GM12872 (cell line): ENCODE results near the gene MFN1.

Source experiments
- TF ChIP-seq, protein P1 (sequence below): IDR thresholded peaks from 3 replicates; pipeline ENCODE4 v1.5.1; 2011; ENCODE audit warnings: low read depth, mild to moderate bottlenecking, low read length, moderate library complexity; ENCODE audit not compliant: insufficient read depth

MFN1 gene

DNA sequence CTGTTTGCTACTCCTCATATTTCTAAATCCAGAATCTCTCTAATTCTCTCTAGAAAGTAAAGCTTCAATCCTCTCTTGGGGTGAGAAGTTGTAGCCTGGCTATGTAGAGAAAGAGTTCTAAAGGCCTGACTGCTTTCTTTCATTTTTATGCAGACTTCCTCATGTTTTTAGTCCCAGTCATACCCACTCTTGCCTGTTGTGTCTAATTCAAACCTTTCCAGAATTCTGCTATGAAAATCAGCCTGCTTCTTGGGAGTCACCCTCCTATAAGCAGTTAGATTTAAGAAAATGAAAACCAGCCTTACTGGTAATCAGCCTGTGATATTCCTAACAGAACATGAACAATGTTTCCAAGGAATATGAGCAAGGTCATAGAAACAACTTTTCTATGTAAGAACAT lies 39.5 kb upstream of the MFN1 start:
- TF ChIP-seq, protein P1, sequence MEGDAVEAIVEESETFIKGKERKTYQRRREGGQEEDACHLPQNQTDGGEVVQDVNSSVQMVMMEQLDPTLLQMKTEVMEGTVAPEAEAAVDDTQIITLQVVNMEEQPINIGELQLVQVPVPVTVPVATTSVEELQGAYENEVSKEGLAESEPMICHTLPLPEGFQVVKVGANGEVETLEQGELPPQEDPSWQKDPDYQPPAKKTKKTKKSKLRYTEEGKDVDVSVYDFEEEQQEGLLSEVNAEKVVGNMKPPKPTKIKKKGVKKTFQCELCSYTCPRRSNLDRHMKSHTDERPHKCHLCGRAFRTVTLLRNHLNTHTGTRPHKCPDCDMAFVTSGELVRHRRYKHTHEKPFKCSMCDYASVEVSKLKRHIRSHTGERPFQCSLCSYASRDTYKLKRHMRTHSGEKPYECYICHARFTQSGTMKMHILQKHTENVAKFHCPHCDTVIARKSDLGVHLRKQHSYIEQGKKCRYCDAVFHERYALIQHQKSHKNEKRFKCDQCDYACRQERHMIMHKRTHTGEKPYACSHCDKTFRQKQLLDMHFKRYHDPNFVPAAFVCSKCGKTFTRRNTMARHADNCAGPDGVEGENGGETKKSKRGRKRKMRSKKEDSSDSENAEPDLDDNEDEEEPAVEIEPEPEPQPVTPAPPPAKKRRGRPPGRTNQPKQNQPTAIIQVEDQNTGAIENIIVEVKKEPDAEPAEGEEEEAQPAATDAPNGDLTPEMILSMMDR = no peak

DNA sequence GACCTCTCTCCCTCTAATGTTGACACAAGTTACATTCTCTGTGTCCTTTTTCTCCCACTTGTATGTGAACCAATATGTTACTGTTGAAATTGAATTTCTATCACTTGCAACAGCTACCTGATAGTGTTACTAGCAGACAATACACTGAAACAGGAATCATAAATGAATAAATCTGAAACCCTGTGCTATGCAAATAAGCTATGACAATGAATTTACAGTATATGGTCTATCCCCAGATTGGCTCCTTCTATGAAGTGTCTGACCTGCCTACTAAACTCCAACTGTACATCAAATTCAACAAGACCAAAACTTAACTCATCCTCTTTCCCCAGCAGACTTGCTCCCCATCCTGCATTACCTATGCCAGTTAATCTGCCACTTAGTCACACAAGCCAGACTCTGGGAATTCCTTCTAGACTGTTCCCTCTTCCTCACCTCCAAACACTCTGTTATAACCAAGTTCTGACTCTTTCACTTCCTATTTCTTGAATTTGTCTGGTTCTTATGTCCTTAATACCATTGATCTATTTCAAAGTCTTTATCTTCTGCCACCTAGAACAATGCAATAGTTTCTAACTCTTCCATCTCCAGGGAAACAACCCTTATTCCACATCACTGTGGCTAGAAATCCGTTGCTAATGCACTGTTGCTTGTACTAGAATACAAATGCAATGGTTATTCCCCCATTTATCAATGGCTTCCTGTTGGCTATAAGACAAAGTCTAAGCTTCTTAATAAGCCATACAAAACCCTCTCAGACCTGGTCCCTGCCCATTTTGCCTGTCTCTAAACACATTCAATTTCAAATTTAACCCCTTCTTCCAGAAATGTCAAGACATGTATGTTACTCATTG lies 38.1 kb upstream of the MFN1 start:
- TF ChIP-seq, protein P1 = no peak

DNA sequence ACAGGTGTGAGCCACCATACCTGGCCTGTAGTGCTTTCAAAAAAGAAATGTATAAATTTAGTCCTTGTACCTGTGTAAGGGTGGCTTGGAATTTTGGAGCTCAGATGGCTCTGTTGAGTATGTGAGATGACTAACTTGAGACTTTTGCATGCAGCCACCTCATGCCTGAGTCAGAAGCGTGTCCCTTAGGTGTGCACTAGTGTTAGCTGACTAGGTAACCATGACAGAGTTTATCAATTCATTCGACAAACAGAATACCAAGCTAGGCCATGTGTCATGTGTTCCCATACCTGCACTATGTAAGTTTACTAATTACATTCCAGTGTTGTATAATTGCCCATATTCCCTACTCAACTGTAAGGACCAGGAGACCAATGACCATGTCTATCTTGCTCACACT lies 28.6 kb upstream of the MFN1 start:
- TF ChIP-seq, protein P1 = no peak

DNA sequence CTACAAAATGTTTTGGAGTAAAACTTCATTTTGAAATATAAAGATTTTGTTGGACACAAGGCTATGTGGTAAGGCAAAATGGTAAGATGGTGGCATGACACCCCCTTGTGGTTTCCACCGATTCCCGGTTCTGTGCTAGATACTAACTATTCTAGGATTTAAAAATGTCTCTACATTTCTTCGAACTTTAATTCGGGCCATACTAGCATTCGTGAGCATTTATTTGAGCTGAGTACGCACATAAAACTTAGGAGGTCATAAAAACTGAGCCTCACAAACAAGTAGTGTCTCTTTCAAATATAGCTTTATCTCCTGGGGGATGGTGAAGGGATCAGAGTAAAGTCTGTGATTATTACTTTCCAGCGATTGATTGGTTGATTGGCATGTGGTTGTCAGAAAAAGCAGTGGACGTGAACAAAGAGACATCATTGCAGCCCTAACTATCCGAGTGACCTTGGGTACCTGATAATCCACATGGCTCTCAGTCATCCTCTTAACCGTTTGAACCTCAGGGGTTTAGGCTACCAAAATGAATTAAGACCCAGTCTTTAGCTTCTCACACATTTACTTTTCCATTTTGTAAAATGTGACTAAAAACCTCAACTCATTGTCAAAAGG lies 25.7 kb upstream of the MFN1 start:
- TF ChIP-seq, protein P1 = peak; percentile 39; the same call in 2 of the 3 replicates

DNA sequence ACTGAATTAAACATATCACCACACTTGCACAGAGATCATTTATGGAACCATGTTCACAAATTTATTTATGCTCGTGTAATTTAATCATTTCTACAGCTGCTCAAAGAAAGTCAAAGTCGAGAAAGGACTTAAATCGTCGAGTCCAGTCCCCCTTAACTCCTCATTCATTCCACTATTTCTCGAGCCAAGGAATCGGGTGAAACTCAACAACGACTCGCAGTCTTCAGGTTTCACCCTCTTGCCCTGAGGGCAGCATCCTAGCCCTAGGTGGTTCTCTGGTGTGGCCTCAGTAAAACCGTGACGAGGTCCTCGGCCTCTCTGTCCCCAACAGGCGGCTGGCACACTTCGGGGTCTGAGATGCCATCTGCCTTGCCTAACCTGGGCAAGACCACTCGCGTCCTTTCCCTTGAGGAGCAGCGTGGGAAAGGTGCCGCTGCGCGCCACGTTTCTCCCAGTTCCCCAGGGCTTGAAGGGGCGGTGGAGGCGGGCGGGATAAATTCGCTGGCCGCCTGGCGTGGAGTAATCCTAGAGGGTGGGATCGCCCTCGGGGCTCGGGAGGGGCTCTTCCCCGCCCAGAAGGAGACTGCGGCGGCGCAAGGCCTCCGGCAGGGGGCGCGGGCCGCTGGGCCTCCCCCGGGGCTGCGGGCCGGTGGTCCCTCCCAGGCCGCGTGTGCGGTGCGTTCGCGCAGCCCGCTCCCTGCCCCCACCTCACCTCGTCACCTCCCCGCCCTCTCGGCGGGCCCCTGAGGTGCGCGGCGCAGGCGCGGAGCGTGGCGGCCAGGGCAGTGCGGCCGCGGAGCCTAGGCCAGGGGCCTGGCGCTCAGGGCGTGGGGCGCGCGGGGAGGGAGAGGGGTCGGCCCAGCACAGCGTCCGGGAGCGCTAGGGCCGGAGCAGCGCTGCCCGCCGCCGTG lies 25.0 kb upstream of the MFN1 start, which contains the start of gene ZNF639:
TSS of gene ZNF639 (plus strand) at position 746 of the 911 bp plus-strand sequence. CDS start 5,263 bp downstream, outside the sequence.
- TF ChIP-seq, protein P1 = peak; percentile 77

DNA sequence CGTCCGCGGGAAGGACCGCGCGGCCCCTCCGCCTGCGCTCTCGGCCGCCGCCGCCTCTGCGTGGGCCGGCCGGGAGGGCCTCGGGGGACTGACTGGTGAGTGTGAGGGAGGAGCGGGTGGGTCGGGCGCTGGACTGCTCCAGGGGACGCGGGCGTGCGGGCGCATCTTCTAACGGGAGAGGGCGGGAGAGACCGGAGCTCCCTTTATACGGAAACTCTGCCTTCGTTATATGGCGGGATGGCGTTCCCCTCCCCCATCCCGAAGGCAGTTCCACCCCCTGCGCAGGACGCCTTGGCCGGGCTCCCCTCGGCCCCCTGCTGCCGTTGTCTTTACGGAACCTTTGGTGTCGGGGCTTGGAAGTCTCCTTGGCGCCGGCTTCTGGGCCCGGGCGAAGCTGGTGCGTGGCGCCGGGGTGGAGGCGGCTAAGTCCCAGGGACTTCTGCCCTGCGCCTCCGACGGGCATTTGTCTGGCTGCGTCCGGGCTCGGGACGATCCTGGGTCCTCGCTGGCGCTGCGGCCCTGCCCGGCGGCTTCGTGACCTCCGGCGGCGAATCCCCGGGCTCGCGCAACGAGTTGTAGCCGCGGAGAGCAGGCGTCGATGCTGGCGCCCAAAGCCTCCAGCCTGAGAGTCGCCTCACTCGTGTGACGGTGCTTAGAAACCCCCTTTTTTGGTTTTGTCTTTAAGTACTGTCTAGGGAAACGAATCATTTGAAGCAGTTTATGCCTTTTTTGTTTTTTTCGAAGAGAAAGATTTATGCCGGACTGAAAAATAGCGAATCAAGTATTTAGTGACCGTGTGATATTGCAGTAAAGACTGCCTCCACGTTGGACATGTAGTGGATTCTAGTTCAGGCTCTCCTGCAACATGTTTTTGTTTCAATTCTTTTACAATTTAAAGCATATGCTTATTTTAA lies 24.1 kb upstream of the MFN1 start:
- TF ChIP-seq, protein P1 = no peak
